WTC11 (cell line): ENCODE data around the gene CCBE1. TPM values are rescaled to one million over a fixed set of nuclear protein-coding genes. Genes with fewer than 3 reads are reported as not detected.

Source experiments
- ATAC-seq: fragments of 200-7000 bp; cut with Tn5 transposase; 2 replicates; pipeline ENCODE4 v1.10.0; 2021; ENCODE audit warnings: mild to moderate bottlenecking, moderate library complexity
- CTCF ChIA-PET: fragments of 300-600 bp; sonication (Branson Sonifier 250); formaldehyde crosslinking; loops from one replicate; lab custom pipeline; 2021; ENCODE audit warnings: antibody characterized with exemption; lab: Charles Lee
- POLR2A ChIA-PET: fragments of 350-600 bp; sonication (Branson Sonifier 250); formaldehyde crosslinking; loops from one replicate; lab custom pipeline; 2021; ENCODE audit warnings: antibody characterized with exemption; lab: Charles Lee
- DNase-seq: peaks from one replicate; pipeline ENCODE4 v3.0.0; 2021; ENCODE audit warnings: low spot score
- H3K27ac Mint-ChIP-seq: 2 replicates; pipeline ENCODE4 v1.8.0; 2021; ENCODE audit warnings: mixed read lengths
- H3K27me3 Mint-ChIP-seq: 2 replicates; pipeline ENCODE4 v1.8.0; 2021; ENCODE audit warnings: low read depth, mild to moderate bottlenecking, moderate library complexity, mixed read lengths
- H3K36me3 Mint-ChIP-seq: 2 replicates; pipeline ENCODE4 v1.8.0; 2021; ENCODE audit warnings: mixed read lengths
- H3K4me1 Mint-ChIP-seq: 2 replicates; pipeline ENCODE4 v1.8.0; 2022; ENCODE audit warnings: mixed read lengths
- H3K4me3 Mint-ChIP-seq: 2 replicates; pipeline ENCODE4 v1.8.0; 2021; ENCODE audit warnings: mild to moderate bottlenecking, moderate library complexity, mixed read lengths
- H3K9me3 Mint-ChIP-seq: 2 replicates; pipeline ENCODE4 v1.8.0; 2021; ENCODE audit warnings: mixed read lengths
- AR ChIP-seq: fragments of 250-450 bp; sonication (Bioruptor Pico); IDR thresholded peaks from 2 replicates; pipeline ENCODE4 v1.9.0; 2021; ENCODE audit warnings: mild to moderate bottlenecking
- ATF6 ChIP-seq: sonication (generic); formaldehyde crosslinking; IDR thresholded peaks from 2 replicates; pipeline ENCODE4 v1.8.1; 2023; ENCODE audit warnings: mild to moderate bottlenecking, missing genetic modification reagents
- EMX1 ChIP-seq: fragments of 250-450 bp; sonication (Bioruptor Pico); IDR thresholded peaks from 2 replicates; pipeline ENCODE4 v1.8.0; 2021; ENCODE audit warnings: mild to moderate bottlenecking
- FOXJ3 ChIP-seq: sonication (generic); formaldehyde crosslinking; IDR thresholded peaks from 2 replicates; pipeline ENCODE4 v1.9.0; 2021; ENCODE audit warnings: missing genetic modification reagents, mild to moderate bottlenecking, borderline replicate concordance
- FOXP4 ChIP-seq: sonication (generic); formaldehyde crosslinking; IDR thresholded peaks from 2 replicates; pipeline ENCODE4 v1.8.0; 2022; ENCODE audit warnings: mild to moderate bottlenecking, missing genetic modification reagents
- GRHL2 ChIP-seq: fragments of 250-450 bp; sonication (Bioruptor Pico); IDR thresholded peaks from 2 replicates; pipeline ENCODE4 v1.8.0; 2022; ENCODE audit warnings: mild to moderate bottlenecking, moderate library complexity; ENCODE audit not compliant: insufficient replicate concordance, severe bottlenecking
- GTF2I ChIP-seq: fragments of 250-450 bp; sonication (Bioruptor Pico); conservative IDR thresholded peaks from 2 replicates; pipeline ENCODE4 v1.4.0; 2021; ENCODE audit warnings: mild to moderate bottlenecking
- HMGXB4 ChIP-seq: sonication (generic); formaldehyde crosslinking; IDR thresholded peaks from 2 replicates; pipeline ENCODE4 v1.8.1; 2023; ENCODE audit warnings: mild to moderate bottlenecking, moderate library complexity, missing genetic modification reagents
- JAZF1 ChIP-seq: fragments of 250-450 bp; sonication (Bioruptor Pico); IDR thresholded peaks from 2 replicates; pipeline ENCODE4 v1.9.0; 2021; ENCODE audit warnings: moderate library complexity, mild to moderate bottlenecking, inconsistent platforms
- MAX ChIP-seq: sonication (generic); formaldehyde crosslinking; IDR thresholded peaks from 2 replicates; pipeline ENCODE4 v1.8.0; 2022; ENCODE audit warnings: mild to moderate bottlenecking, missing genetic modification reagents
- OVOL2 ChIP-seq: fragments of 250-450 bp; sonication (Bioruptor Pico); IDR thresholded peaks from 2 replicates; pipeline ENCODE4 v1.9.0; 2021; ENCODE audit warnings: mild to moderate bottlenecking, borderline replicate concordance
- PRDM15 ChIP-seq: sonication (generic); formaldehyde crosslinking; IDR thresholded peaks from 2 replicates; pipeline ENCODE4 v1.8.0; 2022; ENCODE audit warnings: missing genetic modification reagents
- PRRX2 ChIP-seq: fragments of 250-450 bp; sonication (Bioruptor Pico); IDR thresholded peaks from 2 replicates; pipeline ENCODE4 v1.8.0; 2021; ENCODE audit warnings: mild to moderate bottlenecking
- SMAD4 ChIP-seq: sonication (generic); formaldehyde crosslinking; IDR thresholded peaks from 2 replicates; pipeline ENCODE4 v1.8.0; 2022; ENCODE audit warnings: mild to moderate bottlenecking, missing genetic modification reagents
- SOX15 ChIP-seq: fragments of 250-450 bp; sonication (Bioruptor Pico); IDR thresholded peaks from 2 replicates; pipeline ENCODE4 v1.9.0; 2021; ENCODE audit warnings: mild to moderate bottlenecking
- TEAD1 ChIP-seq: sonication (generic); formaldehyde crosslinking; IDR thresholded peaks from 2 replicates; pipeline ENCODE4 v1.8.0; 2022; ENCODE audit warnings: mild to moderate bottlenecking, missing genetic modification reagents
- ZNF121 ChIP-seq: sonication (generic); formaldehyde crosslinking; IDR thresholded peaks from 2 replicates; pipeline ENCODE4 v1.8.0; 2023; ENCODE audit warnings: missing genetic modification reagents
- ZNF219 ChIP-seq: sonication (generic); formaldehyde crosslinking; IDR thresholded peaks from 2 replicates; pipeline ENCODE4 v1.8.0; 2023; ENCODE audit warnings: missing genetic modification reagents, mild to moderate bottlenecking, borderline replicate concordance
- ZNF232 ChIP-seq: sonication (generic); formaldehyde crosslinking; IDR thresholded peaks from 2 replicates; pipeline ENCODE4 v1.8.0; 2022; ENCODE audit warnings: mild to moderate bottlenecking, missing genetic modification reagents
- ZNF263 ChIP-seq: sonication (generic); formaldehyde crosslinking; IDR thresholded peaks from 2 replicates; pipeline ENCODE4 v1.8.1; 2022; ENCODE audit warnings: low read depth, mild to moderate bottlenecking, moderate library complexity, missing genetic modification reagents
- ZNF317 ChIP-seq: sonication (generic); formaldehyde crosslinking; IDR thresholded peaks from 2 replicates; pipeline ENCODE4 v1.8.1; 2023; ENCODE audit warnings: low read depth, mild to moderate bottlenecking, moderate library complexity, missing genetic modification reagents, borderline replicate concordance
- ZNF423 ChIP-seq: fragments of 250-450 bp; sonication (Bioruptor Pico); IDR thresholded peaks from 2 replicates; pipeline ENCODE4 v2.1.2; 2022; ENCODE audit warnings: mild to moderate bottlenecking, moderate library complexity
- ZNF425 ChIP-seq: fragments of 250-450 bp; sonication (Bioruptor Pico); conservative IDR thresholded peaks from 2 replicates; pipeline ENCODE4 v1.9.0; 2021; ENCODE audit warnings: mild to moderate bottlenecking
- total RNA-seq: library from RNA; stranded (reverse); gene quantifications from 3 replicates; pipeline ENCODE4 v1.2.3, GENCODE V29; 2021

The CCBE1 gene
- total RNA-seq, 1 experiment from 2014 or later: 9.7 TPM

- TF ChIP-seq AR (CRISPR knock-in tag) (no peak), TEAD1 (CRISPR knock-in tag) (no peak), JAZF1 (CRISPR knock-in tag) (no peak), FOXJ3 (no peak), GRHL2 (CRISPR knock-in tag) (no peak), PRRX2 (CRISPR knock-in tag) (no peak), PRDM15 (CRISPR knock-in tag) (no peak), ZNF232 (CRISPR knock-in tag) (no peak), ATF6 (CRISPR knock-in tag) (no peak), ZNF219 (CRISPR knock-in tag) (no peak), GTF2I (CRISPR knock-in tag) (no peak), EMX1 (CRISPR knock-in tag) (no peak), ZNF317 (CRISPR knock-in tag) (no peak)
These were observed 80.7 kb downstream of the CCBE1 start (continued) for GRCh38 chr18:59616501-59616900.

- H3K27ac Mint-ChIP-seq: no peak overlapping the region
- no peak overlapping the region for H3K4me3 Mint-ChIP-seq
- ATAC-seq: no peak
- no peak for DNase-seq
- ChIA-PET CTCF (no interaction called here), POLR2A (no interaction called here)
- no peaks in the 10 kb centered on the region for H3K36me3 Mint-ChIP-seq
- no peaks in the 10 kb centered on the region for H3K9me3 Mint-ChIP-seq
- H3K27me3 Mint-ChIP-seq: no peaks in the 10 kb centered on the region
- H3K4me1 Mint-ChIP-seq: peaks cover 8% of the 10 kb centered on the region
- no peak for TF ChIP-seq ZNF423 (CRISPR knock-in tag)
- no peak for TF ChIP-seq FOXP4
- TF ChIP-seq HMGXB4 (CRISPR knock-in tag): no peak
- TF ChIP-seq MAX (CRISPR knock-in tag): no peak
- no peak for TF ChIP-seq SOX15 (CRISPR knock-in tag)
- no peak for TF ChIP-seq OVOL2 (CRISPR knock-in tag)
- no peak for TF ChIP-seq ZNF263 (CRISPR knock-in tag)
- TF ChIP-seq ZNF121: no peak
- TF ChIP-seq ZNF425 (CRISPR knock-in tag): no peak
- no peak for TF ChIP-seq SMAD4 (CRISPR knock-in tag)
These were observed 83.3 kb downstream of the CCBE1 start for GRCh38 chr18:59613903-59614302.
